CD14-positive monocyte (primary cell): ENCODE data around the gene PDE7B. TPM values are rescaled to one million over a fixed set of nuclear protein-coding genes. Genes with fewer than 3 reads are reported as not detected.

Source experiments
- DNase-seq, 3 donors: peaks; one replicate each; pipeline ENCODE4 v3.0.0-alpha.2; 2011 to 2022
- H2AFZ ChIP-seq: 2 replicates; pipeline ENCODE4 v1.6.0; 2012; ENCODE audit warnings: mild to moderate bottlenecking, low read depth, low read length, inconsistent platforms; ENCODE audit not compliant: insufficient read depth, poor library complexity, severe bottlenecking
- H3K27ac ChIP-seq, 2 donors: 1 replicate in 1 of 2; 2 replicates in 1 of 2; pipeline ENCODE4 v1.5.1; 2012 to 2013; ENCODE audit warnings: low read length in 2 of 2, control low read depth in 1 of 2, inconsistent platforms in 1 of 2, low read depth in 1 of 2, mild to moderate bottlenecking in 1 of 2
- H3K27me3 ChIP-seq, 2 donors: one replicate each; pipeline versions ENCODE4 v1.6.0 to v1.6.1; 2011 to 2013; ENCODE audit warnings: low read length in 2 of 2; ENCODE audit not compliant: control insufficient read depth in 2 of 2, insufficient read depth in 2 of 2
- H3K36me3 ChIP-seq, 2 donors: replicated peaks in 1 of 2; 1 replicate in 1 of 2; 2 replicates in 1 of 2; pipeline versions ENCODE4 v1.5.1 to v1.6.1; 2012 to 2013; ENCODE audit warnings: low read length in 2 of 2, control low read depth in 1 of 2, inconsistent platforms in 1 of 2, mild to moderate bottlenecking in 1 of 2; ENCODE audit not compliant: insufficient read depth in 2 of 2, control insufficient read depth in 1 of 2
- H3K4me1 ChIP-seq, 2 donors: 1 replicate in 1 of 2; 2 replicates in 1 of 2; pipeline versions ENCODE4 v1.5.1 to v1.6.1; 2012 to 2013; ENCODE audit warnings: low read length in 2 of 2, control low read depth in 1 of 2, inconsistent platforms in 1 of 2, mild to moderate bottlenecking in 1 of 2, moderate library complexity in 1 of 2; ENCODE audit not compliant: insufficient read depth in 2 of 2, control insufficient read depth in 1 of 2
- H3K4me2 ChIP-seq: replicated peaks from 2 replicates; pipeline ENCODE3; 2012; ENCODE audit warnings: low read length, moderate library complexity, mild to moderate bottlenecking; ENCODE audit not compliant: poor library complexity, severe bottlenecking; ENCODE audit errors: extremely low read depth
- H3K4me3 ChIP-seq, 3 experiments: fragments of 200-600 bp in 1 of 3; sonication (generic) in 1 of 3; replicated peaks in 1 of 3; 1 replicate in 2 of 3; 2 replicates in 1 of 3; pipeline ENCODE4 v1.5.1; 2011 to 2013; ENCODE audit warnings: low read length in 3 of 3, mild to moderate bottlenecking in 3 of 3, control low read depth in 2 of 3, low read depth in 2 of 3, inconsistent platforms in 1 of 3, moderate library complexity in 1 of 3
- H3K79me2 ChIP-seq: 2 replicates; pipeline ENCODE4 v1.6.0; 2012; ENCODE audit warnings: mild to moderate bottlenecking, control low read depth, inconsistent platforms, low read length, moderate library complexity; ENCODE audit not compliant: insufficient read depth
- H3K9ac ChIP-seq: 2 replicates; pipeline ENCODE4 v1.6.0; 2017; ENCODE audit warnings: low read length, mild to moderate bottlenecking; ENCODE audit not compliant: insufficient read depth, poor library complexity, severe bottlenecking
- H3K9me3 ChIP-seq, 2 donors: replicated peaks in 1 of 2; 1 replicate in 1 of 2; 2 replicates in 1 of 2; pipeline versions ENCODE4 v1.5.1 to v1.6.1; 2012 to 2013; ENCODE audit warnings: low read length in 2 of 2, control low read depth in 1 of 2; ENCODE audit not compliant: control insufficient read depth in 1 of 2, insufficient read depth in 1 of 2
- H4K20me1 ChIP-seq: 2 replicates; pipeline ENCODE4 v1.6.0; 2012; ENCODE audit warnings: mild to moderate bottlenecking, low read length, control low read depth, moderate library complexity; ENCODE audit not compliant: insufficient read depth
- H3K27ac Mint-ChIP-seq, 7 donors: one replicate each; pipeline ENCODE4 v1.8.0; 2020; ENCODE audit warnings: mild to moderate bottlenecking in 7 of 7, mixed read lengths in 7 of 7, moderate library complexity in 6 of 7, inconsistent platforms in 2 of 7
- H3K27me3 Mint-ChIP-seq, 3 donors: one replicate each; pipeline ENCODE4 v1.8.0; 2021 to 2022; ENCODE audit warnings: low read depth in 3 of 3, mild to moderate bottlenecking in 3 of 3, mixed read lengths in 3 of 3, moderate library complexity in 3 of 3, inconsistent platforms in 1 of 3
- H3K36me3 Mint-ChIP-seq, 2 donors: one replicate each; pipeline ENCODE4 v1.8.0; 2020; ENCODE audit warnings: mixed read lengths in 2 of 2, inconsistent platforms in 1 of 2, mild to moderate bottlenecking in 1 of 2
- H3K4me1 Mint-ChIP-seq: one replicate; pipeline ENCODE4 v1.8.0; 2020; ENCODE audit warnings: mild to moderate bottlenecking, mixed read lengths
- H3K4me3 Mint-ChIP-seq, 2 donors: one replicate each; pipeline ENCODE4 v1.8.0; 2020; ENCODE audit warnings: mild to moderate bottlenecking in 2 of 2, mixed read lengths in 2 of 2, moderate library complexity in 1 of 2
- H3K9me3 Mint-ChIP-seq, 7 donors: one replicate each; pipeline ENCODE4 v1.8.0; 2020 to 2022; ENCODE audit warnings: mixed read lengths in 7 of 7, mild to moderate bottlenecking in 6 of 7, moderate library complexity in 6 of 7, inconsistent platforms in 2 of 7
- CTCF ChIP-seq: fragments of 200-600 bp; IDR thresholded peaks from one replicate; pipeline ENCODE4 v1.8.0; 2022; ENCODE audit warnings: antibody characterized with exemption, mild to moderate bottlenecking
- WGBS: methylation state at CpG from one replicate; pipeline ENCODE4 v1.1.5; 2013; ENCODE audit warnings: missing lambda C conversion rate; ENCODE audit not compliant: insufficient coverage; 5-methylcytosine and 5-hydroxymethylcytosine counted together
- intact Hi-C, 2 donors: fragments of 100-400 bp; cut with micrococcal nuclease; formaldehyde crosslinking; loops; one replicate each; pipeline versions ENCODE4 v1.15.0 to v1.15.1; 2023
- polyA plus RNA-seq, 3 donors: library from polyadenylated mRNA; depleted of rRNA in 1 of 3; unstranded in 2 of 3; stranded (reverse) in 1 of 3; fragments of 300-500 nt in 2 of 3; fragments of >200 nt in 1 of 3; fragmentation: Illumina TruSeq in 2 of 3; gene quantifications; 1 replicate in 2 of 3; 2 replicates in 1 of 3; pipeline ENCODE4 v1.2.3, GENCODE V29; 2012 to 2021

Gene PDE7B
- polyA plus RNA-seq, 3 donors = 0.37 to 1.1 (median 0.89) TPM

- Histone ChIP-seq H3K9ac (no peak overlapping the region), H4K20me1 (no peaks in the 10 kb centered on the region), H3K27ac (peak overlapping the region in 1 of 2 donors; percentile 18), H3K4me3 (no peak overlapping the region), H3K4me2 (no peak overlapping the region), H3K27me3 (no peaks in the 10 kb centered on the region), H3K9me3 (no peaks in the 10 kb centered on the region), H3K4me1 (peaks cover 15 to 18% of the 10 kb centered on the region in 2 donors), H3K79me2 (no peaks in the 10 kb centered on the region), H3K36me3 (no peaks in the 10 kb centered on the region), H2AFZ (peak overlapping the region; percentile 16)
- Mint-ChIP-seq H3K9me3 (peaks cover 0 to 3% (median 0%) of the 10 kb centered on the region in 7 donors), H3K36me3 (no peaks in the 10 kb centered on the region), H3K27me3 (peaks cover 0 to 4% (median 0%) of the 10 kb centered on the region in 3 donors), H3K4me1 (peaks cover 24% of the 10 kb centered on the region), H3K27ac (peak overlapping the region in 6 of 7 donors; percentile 46 to 79 (median 62)), H3K4me3 (no peak overlapping the region)
- DNase-seq = peak in 1 of 3 donors; percentile 13
- intact Hi-C loops = no loop called here
- TF ChIP-seq CTCF = no peak
- no CpG with 5 or more reads among the region's 1 CpG for WGBS
These were observed 160.8 kb downstream of the PDE7B start for GRCh38 chr6:136012198-136012887.

- H3K4me3 ChIP-seq = no peak overlapping the region
- no CpG with 5 or more reads among the region's 1 CpG for WGBS
- H3K27ac ChIP-seq = peak overlapping the region in 1 of 2 donors; percentile 18
- Mint-ChIP-seq H3K4me3 (no peak overlapping the region), H3K27me3 (peaks cover 0 to 3% (median 2%) of the 10 kb centered on the region in 3 donors), H3K4me1 (peaks cover 18% of the 10 kb centered on the region), H3K36me3 (no peaks in the 10 kb centered on the region), H3K9me3 (peaks cover 0 to 3% (median 0%) of the 10 kb centered on the region in 7 donors), H3K27ac (no peak overlapping the region)
- no peaks in the 10 kb centered on the region for H3K27me3 ChIP-seq
- no peak overlapping the region for H2AFZ ChIP-seq
- no peak overlapping the region for H3K9ac ChIP-seq
- intact Hi-C loops = no loop called here
- peaks cover 15% of the 10 kb centered on the region in 2 donors for H3K4me1 ChIP-seq
- H3K36me3 ChIP-seq = no peaks in the 10 kb centered on the region
- no peaks in the 10 kb centered on the region for H3K9me3 ChIP-seq
- DNase-seq = no peak
- no peaks in the 10 kb centered on the region for H4K20me1 ChIP-seq
- H3K4me2 ChIP-seq = no peak overlapping the region
- H3K79me2 ChIP-seq = no peaks in the 10 kb centered on the region
- TF ChIP-seq CTCF = no peak
These were observed 161.4 kb downstream of the PDE7B start for GRCh38 chr6:136012943-136013342.
